A172 (cell line): ENCODE results near the gene MAPK4. TPM values are rescaled to one million over a fixed set of nuclear protein-coding genes. Genes with fewer than 3 reads are reported as not detected.
"Not testable (repeated sequence)": the region's sequence is repeated elsewhere in the genome, so short reads cannot be mapped to it uniquely, and the experiment has no call there.

Source experiments
- DNase-seq: peaks from one replicate; pipeline ENCODE4 v3.0.0-alpha.2; 2015; ENCODE audit warnings: low spot score
- total RNA-seq: library from RNA; depleted of rRNA; stranded (reverse); fragments of >200 nt; shearing (Covaris generic); gene quantifications from 2 replicates; pipeline ENCODE4 v1.2.3, GENCODE V29; 2014; rRNA removed

The MAPK4 gene
- 0.05 and 0.07 TPM in 2 replicates for total RNA-seq

- no peak for DNase-seq
Measured at GRCh38 chr18:50559752-50560680, at the start of gene MAPK4. Gene MAPK4, plus strand, starts transcription at chr18:50560087. Its CDS starts 103,872 bp downstream, at chr18:50663959.

GRCh38 chr18:50517277-50517676 is 42.6 kb upstream of the MAPK4 start:
- DNase-seq: not testable (repeated sequence)

GRCh38 chr18:50518787-50519546 is 40.9 kb upstream of the MAPK4 start:
- no peak for DNase-seq

- no peak for DNase-seq
Measured at GRCh38 chr18:50523165-50523564, 36.7 kb upstream of the MAPK4 start.

- no peak for DNase-seq
Measured at GRCh38 chr18:50527636-50528307, 32.1 kb upstream of the MAPK4 start.

GRCh38 chr18:50528806-50529205 is 31.1 kb upstream of the MAPK4 start:
- no peak for DNase-seq

GRCh38 chr18:50533822-50534221 is 26.1 kb upstream of the MAPK4 start:
- not testable (repeated sequence) for DNase-seq

- not testable (repeated sequence) for DNase-seq
Measured at GRCh38 chr18:50544476-50544875, 15.4 kb upstream of the MAPK4 start.

GRCh38 chr18:50545936-50546335 is 14.0 kb upstream of the MAPK4 start:
- DNase-seq: no peak

- DNase-seq: no peak
Measured at GRCh38 chr18:50548160-50548559, 11.7 kb upstream of the MAPK4 start.

GRCh38 chr18:50551651-50552050 is 8.2 kb upstream of the MAPK4 start:
- not testable (repeated sequence) for DNase-seq

- DNase-seq: no peak
Measured at GRCh38 chr18:50558157-50558556, 1.7 kb upstream of the MAPK4 start.

GRCh38 chr18:50558948-50559751 is 737 bp upstream of the MAPK4 start:
- DNase-seq: no peak

GRCh38 chr18:50560681-50561629 is 1.1 kb downstream of the MAPK4 start:
- DNase-seq: no peak

- DNase-seq: not testable (repeated sequence)
Measured at GRCh38 chr18:50562258-50562657, 2.4 kb downstream of the MAPK4 start.

- no peak for DNase-seq
Measured at GRCh38 chr18:50562686-50563085, 2.8 kb downstream of the MAPK4 start.

GRCh38 chr18:50563376-50563775 is 3.5 kb downstream of the MAPK4 start:
- no peak for DNase-seq

GRCh38 chr18:50569930-50570329 is 10.0 kb downstream of the MAPK4 start:
- no peak for DNase-seq

GRCh38 chr18:50571606-50572005 is 11.7 kb downstream of the MAPK4 start:
- no peak for DNase-seq

GRCh38 chr18:50573196-50573595 is 13.3 kb downstream of the MAPK4 start:
- DNase-seq: not testable (repeated sequence)
